ENCODE measurements around the gene TNFRSF18. TPM values are rescaled to one million over a fixed set of nuclear protein-coding genes. Genes with fewer than 3 reads are reported as not detected.
A peak's percentile ranks its signal among the peaks of the same experiment; 100 is the strongest.

TNFRSF18 gene
- total and polyA plus RNA-seq, 10 of the 15 experiments (the other 5 are each of a cell fraction or from before 2014, with no cell fraction given): 0.18 to 7.5 (median 1.5) TPM; not detected in 1

DNA sequence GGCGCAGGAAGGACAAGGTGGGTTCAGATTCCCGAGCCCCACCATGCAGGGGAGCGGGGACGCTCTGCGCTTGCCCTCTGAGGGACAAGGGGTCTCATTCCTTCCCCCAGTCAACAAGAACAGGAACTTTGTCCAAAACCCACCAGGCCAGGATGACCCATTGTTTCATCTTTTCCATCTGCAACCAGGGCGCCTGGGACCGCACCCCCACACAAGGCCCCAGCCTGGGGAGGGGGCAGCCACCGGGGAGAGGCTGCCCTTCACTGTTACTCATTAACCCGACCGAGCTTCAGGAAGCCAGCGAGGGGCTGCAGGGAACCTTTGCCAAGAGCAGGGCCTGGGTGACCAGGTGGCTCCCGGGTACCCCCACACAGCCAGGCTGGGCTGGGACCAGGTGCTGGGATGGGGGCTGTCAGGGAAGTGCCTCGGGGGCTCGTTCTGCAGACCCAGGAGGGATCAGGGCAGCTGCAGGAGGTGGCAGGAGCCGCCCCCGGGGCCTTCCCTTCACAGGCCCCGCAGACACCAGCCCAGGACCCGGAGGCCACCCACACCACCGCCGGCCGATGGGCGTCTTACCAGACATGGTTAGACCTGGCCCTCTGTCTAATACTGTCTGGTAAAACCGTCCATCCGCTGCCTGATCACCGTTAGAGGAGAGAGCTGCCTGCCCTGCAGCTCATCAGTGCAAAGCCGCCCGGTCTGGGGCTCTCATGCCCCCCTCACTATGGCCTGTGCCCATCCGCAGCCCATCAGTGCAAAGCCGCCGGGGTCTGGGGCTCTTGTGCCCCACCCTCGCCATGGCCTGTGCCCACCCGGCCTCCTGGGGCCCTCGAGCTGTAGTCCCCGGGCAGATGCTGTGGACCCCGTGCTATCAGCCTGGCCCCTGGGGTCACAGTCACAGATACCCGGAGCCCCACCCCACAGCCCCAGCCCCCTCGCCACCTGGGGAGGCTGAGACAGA lies 37.7 kb downstream of the TNFRSF18 start:
- no TSS peak for BruUV-seq (replicated peaks)
- Histone ChIP-seq H3K27me3 (replicated peaks in 1 of 2; ENCODE audit: control insufficient read depth in 2 of 2, insufficient read depth in 2 of 2, low read length in 1 of 2) (peaks cover 0 to 3% of the 10 kb centered on the region in 2 experiments; a peak in 3 of 4 replicates), H3K36me3 (ENCODE audit: control insufficient read depth in 2 of 2, insufficient read depth in 2 of 2, low read length in 1 of 2) (no peaks in the 10 kb centered on the region), H3K27ac (ENCODE audit: control insufficient read depth, insufficient read depth) (no peak overlapping the region), H2AFZ (ENCODE audit: control insufficient read depth, low read depth, low read length) (no peak overlapping the region), H3K4me2 (ENCODE audit: control insufficient read depth, insufficient read depth) (no peak overlapping the region), H3K9me3 (replicated peaks; ENCODE audit: control insufficient read depth, insufficient read depth, low read length) (no peaks in the 10 kb centered on the region), H3K9ac (ENCODE audit: control insufficient read depth, insufficient read depth, low read length) (no peak overlapping the region), H3K4me3 (no peak overlapping the region), H4K20me1 (ENCODE audit: control insufficient read depth, insufficient read depth) (no peaks in the 10 kb centered on the region), H3K79me2 (ENCODE audit: control insufficient read depth, insufficient read depth, low read length) (no peaks in the 10 kb centered on the region), H3K4me1 (ENCODE audit: control insufficient read depth, insufficient read depth, low read length) (peaks cover 23% of the 10 kb centered on the region)
- DNase-seq (ENCODE audit: low read depth, low spot score): no peak
- ChIA-PET RAD21 (ENCODE audit: unreplicated experiment) (interaction anchor here (1.7 kb wide), 1 partner anchor 37 kb away, joined by 6 read pairs; the partner anchor contains the start of gene TNFRSF18), CTCF (interaction anchor here (0.8 to 1.8 kb wide), 3 partner anchors 10 to 82 kb away, joined by 3 to 4 read pairs (median 3); no protein-coding TSS in a partner anchor), SMC1A (ENCODE audit: uncharacterized antibody, unreplicated experiment) (interaction anchor here (0.6 to 1.1 kb wide), 2 partner anchors 46 to 136 kb away, joined by 3 to 6 read pairs; no protein-coding TSS in a partner anchor), POLR2A (interaction anchor here (1.2 kb wide), 2 partner anchors 11 to 39 kb away, joined by 3 to 4 read pairs; no protein-coding TSS in a partner anchor)
- no peak for FAIRE-seq
- TF ChIP-seq SREBF2 (IDR thresholded peaks at IDR 0.05; ENCODE audit: low read length): no peak
- TF ChIP-seq ASH2L (IDR thresholded peaks at IDR 0.05; ENCODE audit: borderline replicate concordance, low read depth): no peak
- TF ChIP-seq, protein P1, sequence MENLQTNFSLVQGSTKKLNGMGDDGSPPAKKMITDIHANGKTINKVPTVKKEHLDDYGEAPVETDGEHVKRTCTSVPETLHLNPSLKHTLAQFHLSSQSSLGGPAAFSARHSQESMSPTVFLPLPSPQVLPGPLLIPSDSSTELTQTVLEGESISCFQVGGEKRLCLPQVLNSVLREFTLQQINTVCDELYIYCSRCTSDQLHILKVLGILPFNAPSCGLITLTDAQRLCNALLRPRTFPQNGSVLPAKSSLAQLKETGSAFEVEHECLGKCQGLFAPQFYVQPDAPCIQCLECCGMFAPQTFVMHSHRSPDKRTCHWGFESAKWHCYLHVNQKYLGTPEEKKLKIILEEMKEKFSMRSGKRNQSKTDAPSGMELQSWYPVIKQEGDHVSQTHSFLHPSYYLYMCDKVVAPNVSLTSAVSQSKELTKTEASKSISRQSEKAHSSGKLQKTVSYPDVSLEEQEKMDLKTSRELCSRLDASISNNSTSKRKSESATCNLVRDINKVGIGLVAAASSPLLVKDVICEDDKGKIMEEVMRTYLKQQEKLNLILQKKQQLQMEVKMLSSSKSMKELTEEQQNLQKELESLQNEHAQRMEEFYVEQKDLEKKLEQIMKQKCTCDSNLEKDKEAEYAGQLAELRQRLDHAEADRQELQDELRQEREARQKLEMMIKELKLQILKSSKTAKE (IDR thresholded peaks at IDR 0.05; ENCODE audit: low read depth, poor library complexity, severe bottlenecking): no peak
- no peak for TF ChIP-seq ZBED1 (IDR thresholded peaks at IDR 0.05; ENCODE audit: borderline replicate concordance)
- no peak for TF ChIP-seq FOXK2 (IDR thresholded peaks at IDR 0.05)
- TF ChIP-seq MXI1 (IDR thresholded peaks at IDR 0.05; ENCODE audit: low read depth, low read length): no peak
- no peak for TF ChIP-seq IRF4 (IDR thresholded peaks at IDR 0.05; ENCODE audit: low read depth, low read length)
- TF ChIP-seq NFYA (IDR thresholded peaks at IDR 0.05; ENCODE audit: borderline replicate concordance, low read depth, low read length): no peak
- TF ChIP-seq, protein P2, sequence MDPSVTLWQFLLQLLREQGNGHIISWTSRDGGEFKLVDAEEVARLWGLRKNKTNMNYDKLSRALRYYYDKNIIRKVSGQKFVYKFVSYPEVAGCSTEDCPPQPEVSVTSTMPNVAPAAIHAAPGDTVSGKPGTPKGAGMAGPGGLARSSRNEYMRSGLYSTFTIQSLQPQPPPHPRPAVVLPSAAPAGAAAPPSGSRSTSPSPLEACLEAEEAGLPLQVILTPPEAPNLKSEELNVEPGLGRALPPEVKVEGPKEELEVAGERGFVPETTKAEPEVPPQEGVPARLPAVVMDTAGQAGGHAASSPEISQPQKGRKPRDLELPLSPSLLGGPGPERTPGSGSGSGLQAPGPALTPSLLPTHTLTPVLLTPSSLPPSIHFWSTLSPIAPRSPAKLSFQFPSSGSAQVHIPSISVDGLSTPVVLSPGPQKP (IDR thresholded peaks at IDR 0.05; ENCODE audit: low read depth, low read length): no peak
- TF ChIP-seq ZNF622 (IDR thresholded peaks at IDR 0.05): no peak
- TF ChIP-seq, protein P3, sequence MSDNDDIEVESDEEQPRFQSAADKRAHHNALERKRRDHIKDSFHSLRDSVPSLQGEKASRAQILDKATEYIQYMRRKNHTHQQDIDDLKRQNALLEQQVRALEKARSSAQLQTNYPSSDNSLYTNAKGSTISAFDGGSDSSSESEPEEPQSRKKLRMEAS (IDR thresholded peaks at IDR 0.05; ENCODE audit: low read depth, low read length): no peak
- no peak for TF ChIP-seq RAD21 (IDR thresholded peaks at IDR 0.05; ENCODE audit: insufficient read depth, low read depth, low read length)
- TF ChIP-seq CBX3 (IDR thresholded peaks at IDR 0.05; ENCODE audit: borderline replicate concordance, low read depth): no peak
- TF ChIP-seq SIX5 (IDR thresholded peaks at IDR 0.05; ENCODE audit: low read depth, low read length, severe bottlenecking): no peak
- in situ Hi-C loops (cut with MboI): no loop called here
- peak; percentile 22 for ATAC-seq
- intact Hi-C loops (cut with micrococcal nuclease; ENCODE audit: unreplicated experiment): no loop called here
- 19% methylated on average over 36 of the region's 37 CpGs for WGBS (ENCODE audit: insufficient coverage, insufficient replicate concordance, low lambda C conversion rate, missing lambda C conversion rate)
